H9 (cell line): ENCODE results near the gene NAV1. TPM values are rescaled to one million over a fixed set of nuclear protein-coding genes. Genes with fewer than 3 reads are reported as not detected.

ENCODE experiments used
- DNase-seq: peaks from one replicate; pipeline ENCODE4 v3.0.0-alpha.2; 2017
- H2AFZ ChIP-seq: one replicate; pipeline ENCODE4 v1.6.1; 2013; ENCODE audit warnings: mild to moderate bottlenecking, low read length, control low read depth, moderate library complexity
- H2AK5ac ChIP-seq: 2 replicates; pipeline ENCODE4 v1.6.1; 2013; ENCODE audit warnings: low read length, control low read depth, mixed read lengths; ENCODE audit not compliant: insufficient read length
- H2BK120ac ChIP-seq: one replicate; pipeline ENCODE4 v1.6.1; 2013; ENCODE audit warnings: low read depth, mild to moderate bottlenecking, low read length, control low read depth, inconsistent platforms; ENCODE audit not compliant: poor library complexity, severe bottlenecking
- H2BK12ac ChIP-seq: 2 replicates; pipeline ENCODE4 v1.6.1; 2013; ENCODE audit warnings: low read length, control low read depth, mixed read lengths, low read depth; ENCODE audit not compliant: insufficient read length
- H2BK15ac ChIP-seq: 2 replicates; pipeline ENCODE4 v1.6.1; 2013; ENCODE audit warnings: low read depth, low read length, control low read depth
- H2BK20ac ChIP-seq: one replicate; pipeline ENCODE4 v1.6.1; 2013; ENCODE audit warnings: low read depth, mild to moderate bottlenecking, low read length, control low read depth, inconsistent platforms; ENCODE audit not compliant: poor library complexity, severe bottlenecking
- H2BK5ac ChIP-seq: 2 replicates; pipeline ENCODE4 v1.6.1; 2013; ENCODE audit warnings: low read length, control low read depth, mixed read lengths; ENCODE audit not compliant: insufficient read length
- H3K14ac ChIP-seq: 2 replicates; pipeline ENCODE4 v1.6.1; 2013; ENCODE audit warnings: low read length, control low read depth; ENCODE audit not compliant: insufficient read depth
- H3K18ac ChIP-seq: 2 replicates; pipeline ENCODE4 v1.6.1; 2013; ENCODE audit warnings: low read depth, mild to moderate bottlenecking, mixed read lengths, low read length, control low read depth; ENCODE audit not compliant: insufficient read length
- H3K23ac ChIP-seq: 2 replicates; pipeline ENCODE4 v1.6.1; 2013; ENCODE audit warnings: low read length, control low read depth, mixed read lengths, low read depth; ENCODE audit not compliant: insufficient read length
- H3K23me2 ChIP-seq: 2 replicates; pipeline ENCODE4 v1.6.1; 2013; ENCODE audit warnings: low read depth, mild to moderate bottlenecking, mixed read lengths, low read length, control low read depth; ENCODE audit not compliant: insufficient read length, poor library complexity, severe bottlenecking
- H3K27ac ChIP-seq: 2 replicates; pipeline ENCODE4 v1.5.1; 2013; ENCODE audit warnings: low read length, control low read depth, mixed read lengths, low read depth; ENCODE audit not compliant: insufficient read length
- H3K27me3 ChIP-seq: 2 replicates; pipeline ENCODE4 v1.6.1; 2013; ENCODE audit warnings: low read length, control low read depth, inconsistent platforms; ENCODE audit not compliant: insufficient read depth
- H3K4ac ChIP-seq: 2 replicates; pipeline ENCODE4 v1.6.1; 2013; ENCODE audit warnings: low read depth, mild to moderate bottlenecking, control low read depth, inconsistent platforms, low read length, moderate library complexity
- H3K4me1 ChIP-seq: 2 replicates; pipeline ENCODE4 v1.6.1; 2013; ENCODE audit warnings: low read length, control low read depth, inconsistent platforms; ENCODE audit not compliant: insufficient read depth
- H3K4me2 ChIP-seq: 2 replicates; pipeline ENCODE4 v1.6.1; 2013; ENCODE audit warnings: low read length, control low read depth, mixed read lengths; ENCODE audit not compliant: insufficient read length, insufficient read depth
- H3K56ac ChIP-seq: 2 replicates; pipeline ENCODE4 v1.6.1; 2013; ENCODE audit warnings: low read depth, mild to moderate bottlenecking, mixed read lengths, low read length, control low read depth; ENCODE audit not compliant: insufficient read length
- H3K79me1 ChIP-seq: 2 replicates; pipeline ENCODE4 v1.6.1; 2013; ENCODE audit warnings: low read depth, mild to moderate bottlenecking, moderate library complexity, low read length, control low read depth, inconsistent platforms; ENCODE audit not compliant: insufficient read depth, poor library complexity, severe bottlenecking
- H3K79me2 ChIP-seq: 2 replicates; pipeline ENCODE4 v1.6.1; 2013; ENCODE audit warnings: low read length, control low read depth, inconsistent platforms; ENCODE audit not compliant: insufficient read depth
- H3K9ac ChIP-seq: 2 replicates; pipeline ENCODE4 v1.6.1; 2013; ENCODE audit warnings: low read length, control low read depth, mixed read lengths; ENCODE audit not compliant: insufficient read length; ENCODE audit errors: extremely low read depth
- H3K9me3 ChIP-seq: one replicate; pipeline ENCODE4 v1.6.1; 2013; ENCODE audit warnings: low read depth, low read length, inconsistent platforms; ENCODE audit not compliant: control insufficient read depth
- H3T11ph ChIP-seq: one replicate; pipeline ENCODE4 v1.6.1; 2013; ENCODE audit warnings: mild to moderate bottlenecking, low read length, control low read depth, inconsistent platforms
- H4K20me1 ChIP-seq: one replicate; pipeline ENCODE4 v1.6.1; 2013; ENCODE audit not compliant: control insufficient read depth, insufficient read length, insufficient read depth
- H4K5ac ChIP-seq: 2 replicates; pipeline ENCODE4 v1.6.1; 2013; ENCODE audit warnings: low read depth, mild to moderate bottlenecking, mixed read lengths, low read length, control low read depth; ENCODE audit not compliant: insufficient read length
- H4K8ac ChIP-seq: replicated peaks from 2 replicates; pipeline ENCODE4 v1.6.1; 2013; ENCODE audit warnings: low read length, control low read depth, mixed read lengths, low read depth; ENCODE audit not compliant: insufficient read length
- H4K91ac ChIP-seq: 2 replicates; pipeline ENCODE4 v1.6.1; 2013; ENCODE audit warnings: low read depth, mild to moderate bottlenecking, moderate library complexity, mixed read lengths, low read length, control low read depth; ENCODE audit not compliant: insufficient read length
- H3K27ac Mint-ChIP-seq, 3 experiments: 2 replicates in 2 of 3; 3 replicates in 1 of 3; pipeline ENCODE4 v1.8.0; 2020 to 2021; ENCODE audit warnings: mixed read lengths in 3 of 3, mild to moderate bottlenecking in 1 of 3, moderate library complexity in 1 of 3
- H3K27me3 Mint-ChIP-seq: 2 replicates; pipeline ENCODE4 v1.8.0; 2021; ENCODE audit warnings: low read depth, mild to moderate bottlenecking, moderate library complexity, mixed read lengths
- H3K36me3 Mint-ChIP-seq, 3 experiments: 2 replicates in 2 of 3; 3 replicates in 1 of 3; pipeline ENCODE4 v1.8.0; 2020 to 2021; ENCODE audit warnings: low read depth in 3 of 3, mixed read lengths in 3 of 3; ENCODE audit not compliant: insufficient read depth in 1 of 3
- H3K4me1 Mint-ChIP-seq, 2 experiments: 2 replicates each; pipeline ENCODE4 v1.8.0; 2020; ENCODE audit warnings: mixed read lengths in 2 of 2
- H3K4me3 Mint-ChIP-seq, 2 experiments: 2 replicates in 1 of 2; 3 replicates in 1 of 2; pipeline ENCODE4 v1.8.0; 2020 to 2021; ENCODE audit warnings: mild to moderate bottlenecking in 2 of 2, mixed read lengths in 2 of 2, moderate library complexity in 1 of 2
- H3K9me3 Mint-ChIP-seq, 2 experiments: 2 replicates in 1 of 2; 3 replicates in 1 of 2; pipeline ENCODE4 v1.8.0; 2020; ENCODE audit warnings: mild to moderate bottlenecking in 2 of 2, mixed read lengths in 2 of 2, moderate library complexity in 1 of 2
- WGBS: extraction: QIAGEN DNeasy Blood & Tissue Kit; methylation state at CpG from one replicate; pipeline ENCODE4 v1.1.7; 2013; ENCODE audit warnings: missing lambda C conversion rate, low lambda C conversion rate, mixed read lengths; ENCODE audit not compliant: insufficient read length; ENCODE audit errors: extremely low coverage; 5-methylcytosine and 5-hydroxymethylcytosine counted together
- total RNA-seq: library from RNA; stranded (reverse); gene quantifications from 2 replicates; pipeline ENCODE4 v1.2.1, GENCODE V29; 2021
- TF ChIP-seq, protein P1 (sequence below): fragments of 200-600 bp; sonication (generic); conservative IDR thresholded peaks from 3 replicates; pipeline ENCODE4 v1.8.0; 2021; ENCODE audit warnings: antibody characterized with exemption, mild to moderate bottlenecking

NAV1 gene
- total RNA-seq, 1 experiment from 2014 or later, result 20.5 TPM

GRCh38 chr1:201531551-201532425, 7.1 kb upstream of the NAV1 start:
- Histone ChIP-seq H3K9ac (no peak overlapping the region), H3K23me2 (no peaks in the 10 kb centered on the region), H4K91ac (no peak overlapping the region), H3K14ac (peak overlapping the region; percentile 46; the same call in 1 of the 2 replicates), H4K20me1 (no peaks in the 10 kb centered on the region), H2AFZ (no peak overlapping the region), H3T11ph (no peak overlapping the region), H3K4ac (no peak overlapping the region), H2BK12ac (no peak overlapping the region), H3K4me1 (peaks cover 5% of the 10 kb centered on the region), H2BK20ac (no peak overlapping the region), H3K23ac (no peak overlapping the region), H3K79me2 (no peaks in the 10 kb centered on the region), H3K9me3 (no peaks in the 10 kb centered on the region), H4K5ac (no peak overlapping the region), H4K8ac (no peak overlapping the region), H3K27me3 (no peaks in the 10 kb centered on the region), H2BK15ac (no peak overlapping the region), H3K18ac (no peak overlapping the region), H2AK5ac (no peak overlapping the region), H3K27ac (no peak overlapping the region), H2BK120ac (no peak overlapping the region), H3K56ac (no peak overlapping the region), H3K4me2 (no peak overlapping the region), H2BK5ac (no peak overlapping the region), H3K79me1 (no peaks in the 10 kb centered on the region)
- H3K9me3 Mint-ChIP-seq, result no peaks in the 10 kb centered on the region
- DNase-seq, result no peak
- H3K4me1 Mint-ChIP-seq, result peaks cover 10 to 21% of the 10 kb centered on the region in 2 experiments
- H3K27me3 Mint-ChIP-seq, result peaks cover 24% of the 10 kb centered on the region
- H3K4me3 Mint-ChIP-seq, result no peak overlapping the region
- no CpG with 5 or more reads among the region's 9 CpGs for WGBS
- TF ChIP-seq, protein P1, sequence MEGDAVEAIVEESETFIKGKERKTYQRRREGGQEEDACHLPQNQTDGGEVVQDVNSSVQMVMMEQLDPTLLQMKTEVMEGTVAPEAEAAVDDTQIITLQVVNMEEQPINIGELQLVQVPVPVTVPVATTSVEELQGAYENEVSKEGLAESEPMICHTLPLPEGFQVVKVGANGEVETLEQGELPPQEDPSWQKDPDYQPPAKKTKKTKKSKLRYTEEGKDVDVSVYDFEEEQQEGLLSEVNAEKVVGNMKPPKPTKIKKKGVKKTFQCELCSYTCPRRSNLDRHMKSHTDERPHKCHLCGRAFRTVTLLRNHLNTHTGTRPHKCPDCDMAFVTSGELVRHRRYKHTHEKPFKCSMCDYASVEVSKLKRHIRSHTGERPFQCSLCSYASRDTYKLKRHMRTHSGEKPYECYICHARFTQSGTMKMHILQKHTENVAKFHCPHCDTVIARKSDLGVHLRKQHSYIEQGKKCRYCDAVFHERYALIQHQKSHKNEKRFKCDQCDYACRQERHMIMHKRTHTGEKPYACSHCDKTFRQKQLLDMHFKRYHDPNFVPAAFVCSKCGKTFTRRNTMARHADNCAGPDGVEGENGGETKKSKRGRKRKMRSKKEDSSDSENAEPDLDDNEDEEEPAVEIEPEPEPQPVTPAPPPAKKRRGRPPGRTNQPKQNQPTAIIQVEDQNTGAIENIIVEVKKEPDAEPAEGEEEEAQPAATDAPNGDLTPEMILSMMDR, result no peak
- no peaks in the 10 kb centered on the region for H3K36me3 Mint-ChIP-seq
- no peak overlapping the region for H3K27ac Mint-ChIP-seq
